ENCODE data around the gene PPARGC1A.

GRCh38 chr4:23853986-23854660, 35.7 kb downstream of the PPARGC1A start:
- no peak for TF ChIP-seq HOXA7 (CRISPR knock-in tag; IDR thresholded peaks at IDR 0.05)
- no peak for TF ChIP-seq CTCF (IDR thresholded peaks at IDR 0.05)
- no peak for TF ChIP-seq RFX5 (IDR thresholded peaks at IDR 0.05)
- no peak for TF ChIP-seq ELK1 (IDR thresholded peaks at IDR 0.05; ENCODE audit: low read depth, low read length)
- TF ChIP-seq HES2 (IDR thresholded peaks at IDR 0.05): no peak
- no peak for TF ChIP-seq EHMT2 (IDR thresholded peaks at IDR 0.05; ENCODE audit: low read depth)
- no peak for TF ChIP-seq CBX8 (IDR thresholded peaks at IDR 0.05)
